Measurements from ENCODE around the gene GRAPL. TPM values are rescaled to one million over a fixed set of nuclear protein-coding genes. Genes with fewer than 3 reads are reported as not detected.
"Not testable (repeated sequence)": the region's sequence is repeated elsewhere in the genome, so short reads cannot be mapped to it uniquely, and the experiment has no call there.

Gene GRAPL
- total RNA-seq, 1 experiment from 2014 or later: not detected

DNA sequence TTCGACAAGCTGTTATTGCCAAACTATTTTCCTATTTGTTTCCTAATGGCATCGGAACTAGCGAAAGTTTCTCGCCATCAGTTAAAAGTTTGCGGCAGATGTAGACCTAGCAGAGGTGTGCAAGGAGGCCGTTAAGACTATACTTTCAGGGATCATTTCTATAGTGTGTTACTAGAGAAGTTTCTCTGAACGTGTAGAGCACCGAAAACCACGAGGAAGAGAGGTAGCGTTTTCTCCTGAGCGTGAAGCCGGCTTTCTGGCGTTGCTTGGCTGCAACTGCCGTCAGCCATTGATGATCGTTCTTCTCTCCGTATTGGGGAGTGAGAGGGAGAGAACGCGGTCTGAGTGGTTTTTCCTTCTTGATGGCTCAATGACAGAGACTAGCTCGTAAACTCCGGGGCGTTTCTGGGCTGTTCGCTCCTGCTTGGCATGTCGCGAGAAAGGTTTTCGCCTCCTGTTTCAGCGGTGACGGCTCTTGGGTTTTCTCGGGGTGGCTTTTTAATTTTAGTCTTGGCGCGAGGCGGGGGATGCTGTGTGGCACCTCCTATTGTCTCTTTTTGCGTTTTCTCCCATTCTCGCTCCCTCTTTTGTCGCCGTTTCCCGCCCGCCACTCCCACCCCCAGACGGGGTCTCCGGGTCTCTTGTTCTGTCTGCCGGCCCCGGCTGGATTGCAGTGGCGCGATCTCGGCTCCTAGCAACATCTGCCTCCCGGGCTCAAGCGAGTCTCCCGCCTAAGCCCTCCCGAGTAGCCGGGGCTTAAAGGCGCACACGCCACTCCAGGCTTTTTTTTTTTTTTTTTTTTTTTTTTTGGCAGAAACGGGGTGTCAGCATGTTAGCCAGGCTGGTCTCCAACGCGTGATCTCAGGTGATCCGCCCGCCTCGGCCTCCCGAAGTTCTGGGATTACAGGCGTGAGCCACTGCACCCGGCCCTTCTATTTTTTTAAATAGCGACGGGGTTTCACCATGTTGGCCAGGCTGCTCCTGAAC lies 60.8 kb downstream of the GRAPL start:
- BruUV-seq (replicated peaks): TSS peak; percentile 100
- H3K27me3 Mint-ChIP-seq (ENCODE audit: unreplicated experiment); H3K36me3 Mint-ChIP-seq (ENCODE audit: insufficient read depth, unreplicated experiment); H3K9me3 Mint-ChIP-seq (ENCODE audit: low read depth, unreplicated experiment); intact Hi-C loops (cut with micrococcal nuclease; ENCODE audit: unreplicated experiment); H3K4me3 Mint-ChIP-seq (ENCODE audit: low read depth, unreplicated experiment); CTCF ChIA-PET; H3K27ac Mint-ChIP-seq (ENCODE audit: unreplicated experiment); H3K4me1 Mint-ChIP-seq (ENCODE audit: low read depth, unreplicated experiment): not testable (repeated sequence)
- DNase-seq: peak; percentile 92

DNA sequence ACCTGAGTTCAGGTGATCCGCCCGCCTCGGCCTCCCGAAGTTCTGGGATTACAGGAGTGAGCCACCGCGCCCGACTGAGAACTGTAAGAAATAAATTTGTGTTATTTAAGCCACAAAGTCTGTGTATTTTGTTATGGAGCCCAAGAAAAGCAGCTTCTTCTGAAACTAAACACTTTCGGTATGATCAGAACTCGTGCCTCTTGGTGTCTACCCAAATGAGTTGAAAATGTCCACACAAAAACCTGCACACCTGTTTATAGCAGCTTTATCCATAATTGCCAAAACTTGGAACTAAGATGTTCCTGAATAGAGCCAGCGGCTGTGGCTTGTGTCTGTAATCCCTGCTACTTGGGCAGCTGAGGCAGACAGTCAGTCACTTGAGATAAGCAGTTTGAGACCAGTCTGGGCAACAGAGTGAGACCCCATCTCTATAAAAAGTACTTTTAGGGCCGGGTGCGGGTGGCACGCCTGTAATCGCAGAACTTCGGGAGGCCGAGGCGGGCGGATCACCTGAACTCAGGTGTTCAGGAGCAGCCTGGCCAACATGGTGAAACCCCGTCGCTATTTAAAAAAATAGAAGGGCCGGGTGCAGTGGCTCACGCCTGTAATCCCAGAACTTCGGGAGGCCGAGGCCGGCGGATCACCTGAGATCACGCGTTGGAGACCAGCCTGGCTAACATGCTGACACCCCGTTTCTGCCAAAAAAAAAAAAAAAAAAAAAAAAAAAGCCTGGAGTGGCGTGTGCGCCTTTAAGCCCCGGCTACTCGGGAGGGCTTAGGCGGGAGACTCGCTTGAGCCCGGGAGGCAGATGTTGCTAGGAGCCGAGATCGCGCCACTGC lies 61.7 kb downstream of the GRAPL start:
- DNase-seq; H3K9me3 Mint-ChIP-seq (ENCODE audit: low read depth, unreplicated experiment); CTCF ChIA-PET; H3K4me1 Mint-ChIP-seq (ENCODE audit: low read depth, unreplicated experiment); H3K36me3 Mint-ChIP-seq (ENCODE audit: insufficient read depth, unreplicated experiment); intact Hi-C loops (cut with micrococcal nuclease; ENCODE audit: unreplicated experiment); H3K27me3 Mint-ChIP-seq (ENCODE audit: unreplicated experiment); H3K4me3 Mint-ChIP-seq (ENCODE audit: low read depth, unreplicated experiment); H3K27ac Mint-ChIP-seq (ENCODE audit: unreplicated experiment): not testable (repeated sequence)
- BruUV-seq (replicated peaks): TSS peak; percentile 99

GRCh38 chr17:19189781-19190405 lies 62.5 kb downstream of the GRAPL start:
- H3K9me3 Mint-ChIP-seq (ENCODE audit: low read depth, unreplicated experiment); H3K27ac Mint-ChIP-seq (ENCODE audit: unreplicated experiment); DNase-seq; H3K27me3 Mint-ChIP-seq (ENCODE audit: unreplicated experiment); CTCF ChIA-PET; H3K4me3 Mint-ChIP-seq (ENCODE audit: low read depth, unreplicated experiment); intact Hi-C loops (cut with micrococcal nuclease; ENCODE audit: unreplicated experiment); BruUV-seq (replicated peaks); H3K36me3 Mint-ChIP-seq (ENCODE audit: insufficient read depth, unreplicated experiment); H3K4me1 Mint-ChIP-seq (ENCODE audit: low read depth, unreplicated experiment): not testable (repeated sequence)

GRCh38 chr17:19196382-19197204 lies 69.2 kb downstream of the GRAPL start:
- H3K27me3 Mint-ChIP-seq (ENCODE audit: unreplicated experiment); intact Hi-C loops (cut with micrococcal nuclease; ENCODE audit: unreplicated experiment); H3K36me3 Mint-ChIP-seq (ENCODE audit: insufficient read depth, unreplicated experiment); BruUV-seq (replicated peaks); H3K9me3 Mint-ChIP-seq (ENCODE audit: low read depth, unreplicated experiment); CTCF ChIA-PET; H3K27ac Mint-ChIP-seq (ENCODE audit: unreplicated experiment); H3K4me1 Mint-ChIP-seq (ENCODE audit: low read depth, unreplicated experiment); H3K4me3 Mint-ChIP-seq (ENCODE audit: low read depth, unreplicated experiment): not testable (repeated sequence)
- peak; percentile 1 for DNase-seq

GRCh38 chr17:19202448-19202847 lies 75.1 kb downstream of the GRAPL start:
- H3K4me3 Mint-ChIP-seq (ENCODE audit: low read depth, unreplicated experiment); H3K36me3 Mint-ChIP-seq (ENCODE audit: insufficient read depth, unreplicated experiment); H3K9me3 Mint-ChIP-seq (ENCODE audit: low read depth, unreplicated experiment); intact Hi-C loops (cut with micrococcal nuclease; ENCODE audit: unreplicated experiment); H3K27me3 Mint-ChIP-seq (ENCODE audit: unreplicated experiment); CTCF ChIA-PET; H3K27ac Mint-ChIP-seq (ENCODE audit: unreplicated experiment); BruUV-seq (replicated peaks); H3K4me1 Mint-ChIP-seq (ENCODE audit: low read depth, unreplicated experiment); DNase-seq: not testable (repeated sequence)

GRCh38 chr17:19203429-19203828 lies 76.0 kb downstream of the GRAPL start:
- H3K36me3 Mint-ChIP-seq (ENCODE audit: insufficient read depth, unreplicated experiment); H3K9me3 Mint-ChIP-seq (ENCODE audit: low read depth, unreplicated experiment); H3K4me3 Mint-ChIP-seq (ENCODE audit: low read depth, unreplicated experiment); DNase-seq; H3K27me3 Mint-ChIP-seq (ENCODE audit: unreplicated experiment); H3K27ac Mint-ChIP-seq (ENCODE audit: unreplicated experiment); intact Hi-C loops (cut with micrococcal nuclease; ENCODE audit: unreplicated experiment); H3K4me1 Mint-ChIP-seq (ENCODE audit: low read depth, unreplicated experiment); CTCF ChIA-PET; BruUV-seq (replicated peaks): not testable (repeated sequence)

Other genes starting within 250 kb of the GRAPL start
- gene SLC5A10, start 175.4 kb upstream of the GRAPL start, total RNA-seq (2022): not detected in 2 replicates
- gene FAM83G, start 122.8 kb upstream of the GRAPL start, total RNA-seq (2022): 21.2 and 21.5 TPM in 2 replicates
- not detected in 2 replicates for gene GRAP, start 80.6 kb upstream of the GRAPL start, total RNA-seq (2022)
- gene EPN2, start 109.8 kb downstream of the GRAPL start, total RNA-seq (2022): 31.3 and 31.6 TPM in 2 replicates
- 14.1 and 15.6 TPM in 2 replicates for gene B9D1, start 235.1 kb downstream of the GRAPL start, total RNA-seq (2022)

All from Calu3 (cell line).